K562 (cell line): ENCODE data around the gene ATP23. TPM values are rescaled to one million over a fixed set of nuclear protein-coding genes. Genes with fewer than 3 reads are reported as not detected.

Experiments used
- ATAC-seq: fragments of 200-7000 bp; cut with Tn5 transposase; 3 replicates; pipeline ENCODE4 v1.9.1; 2020; ENCODE audit warnings: moderate library complexity
- BruUV-seq: library from RNA; stranded (reverse); fragments of 400-500 nt; replicated peaks from 2 replicates; lab custom pipeline; 2021; lab: Mats Ljungman, UMichigan
- CTCF ChIA-PET: fragments of 300-600 bp; formaldehyde crosslinking; extraction: SDS; loops from one replicate; lab custom pipeline; 2021; ENCODE audit warnings: low intra/inter-chr PET ratio; lab: Yijun Ruan, JAX
- POLR2A ChIA-PET: fragments of 300-600, 350-650 bp; sonication (Branson Sonifier 250); formaldehyde crosslinking; extraction: SDS; loops from one replicate; lab custom pipeline; 2021; ENCODE audit warnings: antibody characterized with exemption, inconsistent platforms; lab: Yijun Ruan, JAX
- DNase-seq, 4 experiments: peaks; one replicate each; pipeline versions ENCODE4 v3.0.0 to v3.0.0-alpha.2; 2011 to 2018; ENCODE audit warnings: low spot score in 3 of 4, mixed read lengths in 3 of 4; ENCODE audit errors: extremely low read depth in 1 of 4
- FAIRE-seq: peaks from 2 replicates; lab custom pipeline; 2011; peaks lifted over from hg19 to GRCh38; lab: Jason Lieb, UNC
- H2AFZ ChIP-seq: 2 replicates; pipeline ENCODE4 v1.6.0; 2011; ENCODE audit warnings: low read depth, low read length, control low read depth, inconsistent platforms
- H3K27ac ChIP-seq: fragments of 200-600 bp; 3 replicates; pipeline ENCODE4 v1.8.0; 2011; ENCODE audit warnings: low read depth, mild to moderate bottlenecking, control low read depth, inconsistent platforms, low read length, moderate library complexity, mixed read lengths; ENCODE audit errors: extremely low read depth
- H3K27me3 ChIP-seq, 2 experiments: fragments of 300-600 bp in 1 of 2; 2 replicates in 1 of 2; 3 replicates in 1 of 2; pipeline versions ENCODE4 v1.6.0 to v1.8.0; 2011; ENCODE audit warnings: inconsistent platforms in 2 of 2, low read length in 2 of 2, mild to moderate bottlenecking in 1 of 2, mixed read lengths in 1 of 2, moderate library complexity in 1 of 2; ENCODE audit not compliant: control insufficient read depth in 2 of 2, insufficient read depth in 2 of 2
- H3K36me3 ChIP-seq: fragments of 300-600 bp; 3 replicates; pipeline ENCODE4 v1.8.0; 2011; ENCODE audit warnings: mild to moderate bottlenecking, low read length, inconsistent platforms; ENCODE audit not compliant: control insufficient read depth, insufficient read depth
- H3K4me1 ChIP-seq, 2 experiments: fragments of 200-600 bp in 1 of 2; replicated peaks in 1 of 2; 2 replicates in 1 of 2; 3 replicates in 1 of 2; pipeline versions ENCODE4 v1.5.1 to v1.8.0; 2011; ENCODE audit warnings: inconsistent platforms in 2 of 2, low read length in 2 of 2, mild to moderate bottlenecking in 1 of 2, mixed read lengths in 1 of 2, moderate library complexity in 1 of 2; ENCODE audit not compliant: control insufficient read depth in 2 of 2, insufficient read depth in 2 of 2
- H3K4me2 ChIP-seq: 2 replicates; pipeline ENCODE4 v1.6.1; 2011; ENCODE audit warnings: low read length, control low read depth, inconsistent platforms, mixed read lengths; ENCODE audit not compliant: insufficient read depth
- H3K4me3 ChIP-seq: fragments of 200-600 bp; sonication (generic), shearing (Covaris generic); 2 replicates; pipeline ENCODE4 v1.5.1; 2016; ENCODE audit warnings: control low read depth, inconsistent platforms
- H3K79me2 ChIP-seq: fragments of 200-600 bp; 3 replicates; pipeline ENCODE4 v1.8.0; 2011; ENCODE audit warnings: low read length, inconsistent platforms; ENCODE audit not compliant: control insufficient read depth, insufficient read depth
- H3K9ac ChIP-seq, 2 experiments: 2 replicates each; pipeline versions ENCODE4 v1.6.0 to v1.6.1; 2011; ENCODE audit warnings: low read depth in 2 of 2, low read length in 2 of 2, control low read depth in 1 of 2, inconsistent platforms in 1 of 2, mild to moderate bottlenecking in 1 of 2, mixed read lengths in 1 of 2; ENCODE audit not compliant: insufficient read depth in 1 of 2
- H3K9me1 ChIP-seq: one replicate; pipeline ENCODE4 v1.6.0; 2011; ENCODE audit warnings: inconsistent platforms, mild to moderate bottlenecking, low read length, moderate library complexity; ENCODE audit not compliant: control insufficient read depth, insufficient read depth
- H3K9me3 ChIP-seq: replicated peaks from 2 replicates; pipeline ENCODE4 v1.5.1; 2011; ENCODE audit warnings: low read depth, low read length, inconsistent platforms; ENCODE audit not compliant: control insufficient read depth, insufficient read depth
- H4K20me1 ChIP-seq: replicated peaks from 2 replicates; pipeline ENCODE4 v1.6.1; 2011; ENCODE audit warnings: low read length, inconsistent platforms, mixed read lengths; ENCODE audit not compliant: control insufficient read depth, insufficient read depth
- MAFF ChIP-seq: IDR thresholded peaks from 2 replicates; pipeline ENCODE4 v1.6.1; 2012; ENCODE audit warnings: low read length, improper control_type of control experiment
- NONO ChIP-seq, 2 experiments: fragments of 200-400 bp in 1 of 2; fragments of 450-650 bp in 1 of 2; formaldehyde crosslinking in 1 of 2; IDR thresholded peaks; 2 replicates each; pipeline ENCODE4 v1.6.1; 2017; ENCODE audit warnings: low read depth in 2 of 2, mild to moderate bottlenecking in 2 of 2, moderate library complexity in 2 of 2, low read length in 1 of 2
- RFX1 ChIP-seq: fragments of 450-650 bp; IDR thresholded peaks from 2 replicates; pipeline ENCODE4 v1.6.1; 2016; ENCODE audit warnings: mild to moderate bottlenecking, moderate library complexity
- SPI1 ChIP-seq: IDR thresholded peaks from 2 replicates; pipeline ENCODE4 v1.6.1; 2011; ENCODE audit warnings: low read depth, low read length, control low read depth, borderline replicate concordance
- ZNF77 ChIP-seq: fragments of 250-450 bp; sonication (Bioruptor Pico); IDR thresholded peaks from 2 replicates; pipeline ENCODE4 v1.5.0; 2020
- WGBS: fragments of 100-300 bp; shearing (Covaris generic); methylation state at CpG from one replicate; pipeline ENCODE4 v1.1.6; 2016; ENCODE audit warnings: low coverage, mixed read lengths; ENCODE audit not compliant: insufficient coverage; ENCODE audit errors: missing lambda C conversion rate; 5-methylcytosine and 5-hydroxymethylcytosine counted together
- in situ Hi-C: fragments of 300-500 bp; cut with MboI; formaldehyde crosslinking; loops from 4 replicates; pipeline ENCODE4 v1.15.0; 2018; ENCODE audit warnings: inconsistent platforms, mixed read lengths
- intact Hi-C: fragments of 100-400 bp; cut with micrococcal nuclease; formaldehyde crosslinking; loops from 2 replicates; pipeline ENCODE4 v1.14.2; 2022
- polyA plus RNA-seq, 8 experiments: library from polyadenylated mRNA; depleted of rRNA in 4 of 8; stranded (reverse) in 5 of 8; unstranded in 3 of 8; fragments of >200 nt; fragmentation: Nextera tagmentation in 2 of 8; fragmentation: Illumina TruSeq in 1 of 8; extraction: Ambion mirVana in 2 of 8; extraction: Trizol in 1 of 8; gene quantifications; 2 replicates each; pipeline versions ENCODE4 v1.2.1 to v1.2.3, GENCODE V29; 2011 to 2014; ENCODE audit warnings: inconsistent platforms in 1 of 8, missing spikeins in 1 of 8
- total RNA-seq, 7 experiments: library from RNA; depleted of rRNA in 6 of 7; stranded (reverse); fragments of >200 nt in 6 of 7; fragmentation: Illumina TruSeq in 2 of 7; extraction: Trizol in 2 of 7; gene quantifications; 2 replicates each; pipeline versions ENCODE4 v1.2.1 to v1.2.3, GENCODE V29; 2011 to 2021; ENCODE audit warnings: low replicate concordance in 1 of 7
- TF ChIP-seq, protein P1 (sequence below): sonication (generic); IDR thresholded peaks from 2 replicates; pipeline ENCODE4 v1.6.1; 2016

ATP23 gene
- total and polyA plus RNA-seq, 9 of the 15 experiments (the other 6 are each of a cell fraction or from before 2014, with no cell fraction given): 8.3 to 53.7 (median 28.5) TPM

GRCh38 chr12:57989838-57990237, 48.5 kb downstream of the ATP23 start:
- no peaks in the 10 kb centered on the region for H3K9me3 ChIP-seq
- FAIRE-seq (no peak), DNase-seq (no peak), ATAC-seq (no peak)
- no peaks in the 10 kb centered on the region for H4K20me1 ChIP-seq
- H3K27ac ChIP-seq: no peak overlapping the region
- H3K4me3 ChIP-seq: no peak overlapping the region
- no peak overlapping the region for H3K9ac ChIP-seq
- H3K79me2 ChIP-seq: no peaks in the 10 kb centered on the region
- no TSS peak for BruUV-seq
- no peaks in the 10 kb centered on the region for H3K9me1 ChIP-seq
- no peaks in the 10 kb centered on the region for H3K36me3 ChIP-seq
- no peak overlapping the region for H3K4me2 ChIP-seq
- in situ Hi-C loops: loop anchor here (25.0 kb wide), 1 partner anchor 1172 kb away; no protein-coding TSS in a partner anchor
- intact Hi-C loops: no loop called here
- ChIA-PET POLR2A (no interaction called here), CTCF (no interaction called here)
- no peaks in the 10 kb centered on the region for H3K27me3 ChIP-seq
- no peak overlapping the region for H2AFZ ChIP-seq
- TF ChIP-seq MAFF (no peak), RFX1 (peak; percentile 58), ZNF77 (CRISPR knock-in tag) (no peak)
- H3K4me1 ChIP-seq: no peaks in the 10 kb centered on the region

DNA sequence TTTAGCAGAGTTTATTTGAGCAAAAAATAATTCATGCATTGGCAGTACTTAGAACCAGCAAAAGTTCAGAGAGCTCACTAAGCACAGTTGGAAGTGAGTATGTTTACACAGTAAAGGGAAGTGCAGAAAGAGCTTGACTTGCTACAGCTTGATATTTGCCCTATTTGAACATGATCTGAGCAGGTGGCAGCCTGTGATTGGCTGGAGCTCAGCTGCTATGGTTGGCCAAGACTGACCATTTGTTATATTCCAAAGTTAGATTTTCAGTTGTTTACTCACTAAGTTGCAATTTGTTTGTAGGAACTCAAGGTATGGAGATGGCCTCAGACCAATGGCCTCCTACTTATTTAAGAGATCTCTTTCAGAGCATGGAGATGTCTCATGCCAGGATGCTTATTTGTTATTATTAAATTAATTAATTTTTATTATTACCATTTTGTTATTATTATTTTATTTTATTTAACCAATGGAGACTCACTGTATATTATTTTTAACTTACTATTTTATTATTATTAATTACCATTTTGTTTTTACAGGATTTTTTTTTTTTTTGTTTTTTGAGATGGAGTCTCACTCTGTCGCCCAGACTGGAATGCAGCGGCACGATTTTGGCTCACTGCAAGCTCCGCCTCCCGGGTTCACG, 49.0 kb downstream of the ATP23 start:
- intact Hi-C loops: no loop called here
- H3K27me3 ChIP-seq: no peaks in the 10 kb centered on the region
- TF ChIP-seq SPI1 (0 out of 2 replicates have a peak, but pooled peaks have one; percentile 22), NONO (IDR thresholded peaks at IDR 0.05; ENCODE audit: low read depth in 2 of 2, low read length in 1 of 2) (no peak)
- TF ChIP-seq, protein P1, sequence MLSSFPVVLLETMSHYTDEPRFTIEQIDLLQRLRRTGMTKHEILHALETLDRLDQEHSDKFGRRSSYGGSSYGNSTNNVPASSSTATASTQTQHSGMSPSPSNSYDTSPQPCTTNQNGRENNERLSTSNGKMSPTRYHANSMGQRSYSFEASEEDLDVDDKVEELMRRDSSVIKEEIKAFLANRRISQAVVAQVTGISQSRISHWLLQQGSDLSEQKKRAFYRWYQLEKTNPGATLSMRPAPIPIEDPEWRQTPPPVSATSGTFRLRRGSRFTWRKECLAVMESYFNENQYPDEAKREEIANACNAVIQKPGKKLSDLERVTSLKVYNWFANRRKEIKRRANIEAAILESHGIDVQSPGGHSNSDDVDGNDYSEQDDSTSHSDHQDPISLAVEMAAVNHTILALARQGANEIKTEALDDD: no peak
- TF ChIP-seq, all 486 proteins: peak for 1
- no peak overlapping the region for H3K9ac ChIP-seq
- CTCF ChIA-PET: no interaction called here
- no peak overlapping the region for H3K4me2 ChIP-seq
- no TSS peak for BruUV-seq
- no peaks in the 10 kb centered on the region for H3K79me2 ChIP-seq
- in situ Hi-C loops: loop anchor here (25.0 kb wide), 1 partner anchor 1172 kb away; no protein-coding TSS in a partner anchor
- FAIRE-seq (no peak), DNase-seq (no peak), ATAC-seq (no peak)
- POLR2A ChIA-PET: no interaction called here
- no peak overlapping the region for H2AFZ ChIP-seq
- H3K27ac ChIP-seq: no peak overlapping the region
- no peaks in the 10 kb centered on the region for H3K9me1 ChIP-seq
- H3K4me3 ChIP-seq: no peak overlapping the region
- 2% methylated on average over 6 of the region's 6 CpGs for WGBS
- H3K9me3 ChIP-seq: no peaks in the 10 kb centered on the region
- H4K20me1 ChIP-seq: no peaks in the 10 kb centered on the region
- no peaks in the 10 kb centered on the region for H3K36me3 ChIP-seq
- no peaks in the 10 kb centered on the region for H3K4me1 ChIP-seq
